Measurements from ENCODE around the gene GNB1.

Gene GNB1

GRCh38 chr1:1839311-1839965 is 51.4 kb downstream of the GNB1 start:
- H3K27ac ChIP-seq (ENCODE audit: low read depth, low read length) = no peak overlapping the region
- no peaks in the 10 kb centered on the region for H3K27me3 ChIP-seq (ENCODE audit: control insufficient read depth in 1 of 2, insufficient read depth in 2 of 2, low read length in 2 of 2)
- H3K4me1 ChIP-seq (ENCODE audit: insufficient read depth, low read length) = peaks cover 24% of the 10 kb centered on the region
- H3K36me3 ChIP-seq (ENCODE audit: insufficient read depth, low read length) = peaks cover 12% of the 10 kb centered on the region
- H3K9me3 ChIP-seq (ENCODE audit: low read length) = no peaks in the 10 kb centered on the region
- no peak overlapping the region for H3K4me3 ChIP-seq (ENCODE audit: low read depth in 1 of 2, low read length in 2 of 2)
- no peak overlapping the region for H3K9ac ChIP-seq (ENCODE audit: low read length)

- no peaks in the 10 kb centered on the region for H3K27me3 ChIP-seq (ENCODE audit: control insufficient read depth in 1 of 2, insufficient read depth in 2 of 2, low read length in 2 of 2)
- no peak overlapping the region for H3K4me3 ChIP-seq (ENCODE audit: low read depth in 1 of 2, low read length in 2 of 2)
- H3K36me3 ChIP-seq (ENCODE audit: insufficient read depth, low read length) = peaks cover 25% of the 10 kb centered on the region
- no peak overlapping the region for H3K27ac ChIP-seq (ENCODE audit: low read depth, low read length)
- no peaks in the 10 kb centered on the region for H3K9me3 ChIP-seq (ENCODE audit: low read length)
- no peak overlapping the region for H3K9ac ChIP-seq (ENCODE audit: low read length)
- peaks cover 17% of the 10 kb centered on the region for H3K4me1 ChIP-seq (ENCODE audit: insufficient read depth, low read length)
Observed at GRCh38 chr1:1836119-1836518, 54.8 kb downstream of the GNB1 start.

GRCh38 chr1:1835546-1835945 is 55.3 kb downstream of the GNB1 start:
- Histone ChIP-seq H3K9me3 (ENCODE audit: low read length) (no peaks in the 10 kb centered on the region), H3K27ac (ENCODE audit: low read depth, low read length) (no peak overlapping the region), H3K4me3 (ENCODE audit: low read depth in 1 of 2, low read length in 2 of 2) (no peak overlapping the region), H3K36me3 (ENCODE audit: insufficient read depth, low read length) (peaks cover 25% of the 10 kb centered on the region), H3K4me1 (ENCODE audit: insufficient read depth, low read length) (peaks cover 11% of the 10 kb centered on the region), H3K9ac (ENCODE audit: low read length) (no peak overlapping the region), H3K27me3 (ENCODE audit: control insufficient read depth in 1 of 2, insufficient read depth in 2 of 2, low read length in 2 of 2) (no peaks in the 10 kb centered on the region)

GRCh38 chr1:1833916-1834325 is 57.0 kb downstream of the GNB1 start:
- H3K36me3 ChIP-seq (ENCODE audit: insufficient read depth, low read length) = peaks cover 25% of the 10 kb centered on the region

GRCh38 chr1:1833456-1833855 is 57.4 kb downstream of the GNB1 start:
- no peak overlapping the region for H3K4me3 ChIP-seq (ENCODE audit: low read depth in 1 of 2, low read length in 2 of 2)
- H3K9me3 ChIP-seq (ENCODE audit: low read length) = no peaks in the 10 kb centered on the region
- no peak overlapping the region for H3K9ac ChIP-seq (ENCODE audit: low read length)
- peaks cover 25% of the 10 kb centered on the region for H3K36me3 ChIP-seq (ENCODE audit: insufficient read depth, low read length)
- H3K4me1 ChIP-seq (ENCODE audit: insufficient read depth, low read length) = peaks cover 11% of the 10 kb centered on the region
- H3K27ac ChIP-seq (ENCODE audit: low read depth, low read length) = no peak overlapping the region
- H3K27me3 ChIP-seq (ENCODE audit: control insufficient read depth in 1 of 2, insufficient read depth in 2 of 2, low read length in 2 of 2) = no peaks in the 10 kb centered on the region

More at GRCh38 chr1:1833916-1834325, 57.0 kb downstream of the GNB1 start:
- no peaks in the 10 kb centered on the region for H3K9me3 ChIP-seq (ENCODE audit: low read length)
- H3K27ac ChIP-seq (ENCODE audit: low read depth, low read length) = no peak overlapping the region
- no peak overlapping the region for H3K4me3 ChIP-seq (ENCODE audit: low read depth in 1 of 2, low read length in 2 of 2)
- H3K9ac ChIP-seq (ENCODE audit: low read length) = no peak overlapping the region
- H3K4me1 ChIP-seq (ENCODE audit: insufficient read depth, low read length) = peaks cover 11% of the 10 kb centered on the region
- no peaks in the 10 kb centered on the region for H3K27me3 ChIP-seq (ENCODE audit: control insufficient read depth in 1 of 2, insufficient read depth in 2 of 2, low read length in 2 of 2)

- Histone ChIP-seq H3K27ac (ENCODE audit: low read depth, low read length) (no peak overlapping the region), H3K4me1 (ENCODE audit: insufficient read depth, low read length) (peaks cover 11% of the 10 kb centered on the region), H3K27me3 (ENCODE audit: control insufficient read depth in 1 of 2, insufficient read depth in 2 of 2, low read length in 2 of 2) (no peaks in the 10 kb centered on the region), H3K36me3 (ENCODE audit: insufficient read depth, low read length) (peaks cover 25% of the 10 kb centered on the region), H3K9ac (ENCODE audit: low read length) (no peak overlapping the region), H3K4me3 (ENCODE audit: low read depth in 1 of 2, low read length in 2 of 2) (no peak overlapping the region), H3K9me3 (ENCODE audit: low read length) (no peaks in the 10 kb centered on the region)
Observed at GRCh38 chr1:1832820-1833219, 58.1 kb downstream of the GNB1 start.

GRCh38 chr1:1832166-1832565 is 58.7 kb downstream of the GNB1 start:
- H3K9ac ChIP-seq (ENCODE audit: low read length) = no peak overlapping the region
- H3K4me1 ChIP-seq (ENCODE audit: insufficient read depth, low read length) = peaks cover 11% of the 10 kb centered on the region
- H3K36me3 ChIP-seq (ENCODE audit: insufficient read depth, low read length) = peaks cover 25% of the 10 kb centered on the region
- no peaks in the 10 kb centered on the region for H3K27me3 ChIP-seq (ENCODE audit: control insufficient read depth in 1 of 2, insufficient read depth in 2 of 2, low read length in 2 of 2)
- H3K27ac ChIP-seq (ENCODE audit: low read depth, low read length) = no peak overlapping the region
- H3K4me3 ChIP-seq (ENCODE audit: low read depth in 1 of 2, low read length in 2 of 2) = no peak overlapping the region
- H3K9me3 ChIP-seq (ENCODE audit: low read length) = no peaks in the 10 kb centered on the region

- Histone ChIP-seq H3K36me3 (ENCODE audit: insufficient read depth, low read length) (peaks cover 19% of the 10 kb centered on the region), H3K9ac (ENCODE audit: low read length) (no peak overlapping the region), H3K4me1 (ENCODE audit: insufficient read depth, low read length) (peaks cover 5% of the 10 kb centered on the region)
Observed at GRCh38 chr1:1827089-1827848, 63.6 kb downstream of the GNB1 start.

GRCh38 chr1:1826356-1827088 is 64.4 kb downstream of the GNB1 start:
- Histone ChIP-seq H3K4me1 (ENCODE audit: insufficient read depth, low read length) (peaks cover 5% of the 10 kb centered on the region), H3K27me3 (ENCODE audit: control insufficient read depth in 1 of 2, insufficient read depth in 2 of 2, low read length in 2 of 2) (no peaks in the 10 kb centered on the region), H3K9me3 (ENCODE audit: low read length) (no peaks in the 10 kb centered on the region), H3K27ac (ENCODE audit: low read depth, low read length) (no peak overlapping the region), H3K4me3 (ENCODE audit: low read depth in 1 of 2, low read length in 2 of 2) (no peak overlapping the region), H3K9ac (ENCODE audit: low read length) (no peak overlapping the region), H3K36me3 (ENCODE audit: insufficient read depth, low read length) (peaks cover 19% of the 10 kb centered on the region)

More at GRCh38 chr1:1827089-1827848, 63.6 kb downstream of the GNB1 start:
- no peaks in the 10 kb centered on the region for H3K27me3 ChIP-seq (ENCODE audit: control insufficient read depth in 1 of 2, insufficient read depth in 2 of 2, low read length in 2 of 2)
- H3K4me3 ChIP-seq (ENCODE audit: low read depth in 1 of 2, low read length in 2 of 2) = no peak overlapping the region
- no peaks in the 10 kb centered on the region for H3K9me3 ChIP-seq (ENCODE audit: low read length)
- no peak overlapping the region for H3K27ac ChIP-seq (ENCODE audit: low read depth, low read length)

- peaks cover 19% of the 10 kb centered on the region for H3K36me3 ChIP-seq (ENCODE audit: insufficient read depth, low read length)
- no peak overlapping the region for H3K27ac ChIP-seq (ENCODE audit: low read depth, low read length)
- H3K27me3 ChIP-seq (ENCODE audit: control insufficient read depth in 1 of 2, insufficient read depth in 2 of 2, low read length in 2 of 2) = no peaks in the 10 kb centered on the region
- no peak overlapping the region for H3K4me3 ChIP-seq (ENCODE audit: low read depth in 1 of 2, low read length in 2 of 2)
- H3K4me1 ChIP-seq (ENCODE audit: insufficient read depth, low read length) = peaks cover 5% of the 10 kb centered on the region
- no peak overlapping the region for H3K9ac ChIP-seq (ENCODE audit: low read length)
- H3K9me3 ChIP-seq (ENCODE audit: low read length) = no peaks in the 10 kb centered on the region
Observed at GRCh38 chr1:1825217-1825616, 65.7 kb downstream of the GNB1 start.

GRCh38 chr1:1819762-1820161 is 71.1 kb downstream of the GNB1 start:
- H3K9ac ChIP-seq (ENCODE audit: low read length) = no peak overlapping the region
- no peaks in the 10 kb centered on the region for H3K4me1 ChIP-seq (ENCODE audit: insufficient read depth, low read length)
- H3K27ac ChIP-seq (ENCODE audit: low read depth, low read length) = no peak overlapping the region
- H3K36me3 ChIP-seq (ENCODE audit: insufficient read depth, low read length) = peaks cover 36% of the 10 kb centered on the region
- H3K27me3 ChIP-seq (ENCODE audit: control insufficient read depth in 1 of 2, insufficient read depth in 2 of 2, low read length in 2 of 2) = no peaks in the 10 kb centered on the region
- H3K9me3 ChIP-seq (ENCODE audit: low read length) = no peaks in the 10 kb centered on the region
- H3K4me3 ChIP-seq (ENCODE audit: low read depth in 1 of 2, low read length in 2 of 2) = no peak overlapping the region

All from muscle layer of colon (tissue), 2 donors.